NCI-H146 treated with DMSO at 0.1 percent for 48 hours (cell line): ENCODE measurements around the gene LRRIQ3.
A peak's percentile ranks its signal among the peaks of the same experiment; 100 is the strongest.
"Not testable (repeated sequence)": the region's sequence is repeated elsewhere in the genome, so short reads cannot be mapped to it uniquely, and the experiment has no call there.

ENCODE experiments used
- DNase-seq: peaks from one replicate; lab custom pipeline; 2025; ENCODE audit not compliant: unreplicated experiment; lab: John Stamatoyannopoulos, UW

Gene LRRIQ3

GRCh38 chr1:74197657-74198552 is at the start of gene LRRIQ3, which contains the start of gene FPGT:
Gene LRRIQ3, minus strand, starts transcription at chr1:74198176. Its CDS starts 14,492 bp downstream, at chr1:74183684.
Gene FPGT, plus strand, starts transcription at chr1:74198242. Its CDS starts 37 bp downstream, at chr1:74198279.
- peak; percentile 95 for DNase-seq

GRCh38 chr1:74246315-74246714 is 48.3 kb upstream of the LRRIQ3 start:
- no peak for DNase-seq

- peak; percentile 33 for DNase-seq
Measured at GRCh38 chr1:74245168-74245772, 47.3 kb upstream of the LRRIQ3 start.

- DNase-seq = no peak
Measured at GRCh38 chr1:74237787-74238186, 39.8 kb upstream of the LRRIQ3 start.

GRCh38 chr1:74237035-74237434 is 39.1 kb upstream of the LRRIQ3 start:
- no peak for DNase-seq

GRCh38 chr1:74236440-74236839 is 38.5 kb upstream of the LRRIQ3 start:
- DNase-seq = no peak

- DNase-seq = no peak
Measured at GRCh38 chr1:74235153-74235552, 37.2 kb upstream of the LRRIQ3 start, which contains the start of gene TNNI3K. Gene TNNI3K, plus strand, starts transcription at chr1:74235387. Its CDS starts 65 bp downstream, at chr1:74235452.

GRCh38 chr1:74223453-74223852 is 25.5 kb upstream of the LRRIQ3 start:
- DNase-seq = no peak

- DNase-seq = no peak
Measured at GRCh38 chr1:74222701-74223100, 24.7 kb upstream of the LRRIQ3 start.

- no peak for DNase-seq
Measured at GRCh38 chr1:74215229-74215628, 17.3 kb upstream of the LRRIQ3 start.

GRCh38 chr1:74205266-74205665 is 7.3 kb upstream of the LRRIQ3 start:
- no peak for DNase-seq

- no peak for DNase-seq
Measured at GRCh38 chr1:74199504-74199903, 1.5 kb upstream of the LRRIQ3 start.

- no peak for DNase-seq
Measured at GRCh38 chr1:74197255-74197654, 721 bp downstream of the LRRIQ3 start.

GRCh38 chr1:74195339-74195738 is 2.6 kb downstream of the LRRIQ3 start:
- no peak for DNase-seq

GRCh38 chr1:74193908-74194307 is 4.1 kb downstream of the LRRIQ3 start:
- DNase-seq = no peak

GRCh38 chr1:74180490-74180889 is 17.5 kb downstream of the LRRIQ3 start:
- DNase-seq = no peak

GRCh38 chr1:74174423-74174822 is 23.6 kb downstream of the LRRIQ3 start:
- not testable (repeated sequence) for DNase-seq

GRCh38 chr1:74162333-74162732 is 35.6 kb downstream of the LRRIQ3 start:
- DNase-seq = no peak

GRCh38 chr1:74161497-74161896 is 36.5 kb downstream of the LRRIQ3 start:
- DNase-seq = no peak

- DNase-seq = no peak
Measured at GRCh38 chr1:74160046-74160445, 37.9 kb downstream of the LRRIQ3 start.

GRCh38 chr1:74145086-74145485 is 52.9 kb downstream of the LRRIQ3 start:
- no peak for DNase-seq

GRCh38 chr1:74117370-74117769 is 80.6 kb downstream of the LRRIQ3 start:
- DNase-seq = not testable (repeated sequence)
